Keratinocyte (primary cell): Measurements from ENCODE around the gene SELENOV.

ENCODE experiments used
- CTCF ChIP-seq, 3 experiments: IDR thresholded peaks in 1 of 3; conservative IDR thresholded peaks in 1 of 3; optimal IDR thresholded peaks in 1 of 3; 2 replicates in 2 of 3; 3 replicates in 1 of 3; pipeline versions ENCODE3 to v1.5.1; 2011; ENCODE audit warnings: low read length in 3 of 3, mild to moderate bottlenecking in 3 of 3, moderate library complexity in 2 of 3, control low read depth in 1 of 3, inconsistent platforms in 1 of 3; ENCODE audit not compliant: insufficient read depth in 2 of 3; ENCODE audit errors: extremely low read depth in 1 of 3
- EZH2 ChIP-seq: IDR thresholded peaks from one replicate; pipeline ENCODE4 v1.6.1; 2012; ENCODE audit warnings: inconsistent platforms, mild to moderate bottlenecking, low read length, moderate library complexity

GRCh38 chr19:39507715-39508364, 7.1 kb upstream of the SELENOV start:
- TF ChIP-seq CTCF (optimal IDR thresholded peaks at IDR 0.05 in 1 of 3, IDR thresholded peaks at IDR 0.05 in 1 of 3, conservative IDR thresholded peaks at IDR 0.05 in 1 of 3; ENCODE audit: extremely low read depth in 1 of 3, insufficient read depth in 2 of 3, low read length in 3 of 3): no peak
- TF ChIP-seq EZH2: peak; percentile 17
